B cell (primary cell): ENCODE data around the gene TPP1.

Source experiments
- CTCF ChIP-seq: fragments of 200-600 bp; IDR thresholded peaks from one replicate; pipeline ENCODE4 v1.8.0; 2022; ENCODE audit warnings: antibody characterized with exemption, mild to moderate bottlenecking
- EZH2 ChIP-seq: IDR thresholded peaks from 2 replicates; pipeline ENCODE4 v1.6.1; 2012; ENCODE audit warnings: borderline replicate concordance, low read depth, mild to moderate bottlenecking, moderate library complexity, low read length; ENCODE audit not compliant: insufficient read depth, poor library complexity, severe bottlenecking

DNA sequence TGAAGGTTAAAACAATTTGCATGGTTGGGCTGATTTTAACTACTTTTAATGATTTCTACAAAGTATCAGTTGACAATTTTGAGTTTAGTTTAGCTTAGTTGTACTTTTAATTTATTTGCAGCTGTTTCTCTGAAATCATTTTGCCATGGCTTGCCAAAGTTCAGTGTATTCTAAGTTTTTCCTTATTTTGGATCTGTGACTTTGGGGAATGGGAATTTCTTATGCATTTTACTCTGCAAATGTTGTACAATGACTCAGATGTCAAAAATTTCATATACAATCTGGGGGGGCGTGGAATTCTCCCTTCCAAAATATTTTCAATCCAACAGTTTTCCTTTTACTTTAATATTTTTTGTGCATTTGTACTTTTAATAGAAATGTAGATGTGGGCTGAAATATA lies 45.3 kb upstream of the TPP1 start:
- TF ChIP-seq CTCF (no peak), EZH2 (no peak)
